Ovary (tissue), 3 donors: Measurements from ENCODE around the gene ZMYM5.

Experiments used
- CTCF ChIP-seq, 3 donors: fragments of 450-650 bp in 2 of 3; fragments of 200-600 bp in 1 of 3; IDR thresholded peaks; one replicate each; pipeline versions ENCODE4 v1.5.1 to v1.8.0; 2016 to 2022; ENCODE audit warnings: antibody characterized with exemption in 3 of 3, mild to moderate bottlenecking in 1 of 3
- EP300 ChIP-seq: sonication (generic); formaldehyde crosslinking; IDR thresholded peaks from one replicate; pipeline ENCODE4 v1.6.1; 2017; ENCODE audit warnings: antibody characterized with exemption
- POLR2A ChIP-seq: fragments of 450-650 bp; IDR thresholded peaks from one replicate; pipeline ENCODE4 v1.6.1; 2017; ENCODE audit warnings: antibody characterized with exemption, mild to moderate bottlenecking, moderate library complexity
- donor health status: DM: no; HTN: no; CAD: no.

- no peak for TF ChIP-seq CTCF (IDR thresholded peaks at IDR 0.05)
- TF ChIP-seq POLR2A = no peak
- no peak for TF ChIP-seq EP300
Measured at GRCh38 chr13:19781526-19781925, 81.9 kb downstream of the ZMYM5 start.
